Activated naive CD4-positive, alpha-beta T cell treated with anti-CD3 and anti-CD28 coated beads, Interleukin-2, amount 50 U/mL, for 24 hours (primary cell): ENCODE data around the gene MTR.
"Not testable (repeated sequence)": the region's sequence is repeated elsewhere in the genome, so short reads cannot be mapped to it uniquely, and the experiment has no call there.

Experiments
- H3K27ac Mint-ChIP-seq: one replicate; pipeline ENCODE4 v1.8.0; 2021; ENCODE audit warnings: mild to moderate bottlenecking, mixed read lengths
- H3K27me3 Mint-ChIP-seq: one replicate; pipeline ENCODE4 v1.8.0; 2021; ENCODE audit warnings: mixed read lengths
- H3K36me3 Mint-ChIP-seq: one replicate; pipeline ENCODE4 v1.8.0; 2021; ENCODE audit warnings: mixed read lengths
- H3K4me1 Mint-ChIP-seq: one replicate; pipeline ENCODE4 v1.8.0; 2021; ENCODE audit warnings: mixed read lengths
- H3K4me3 Mint-ChIP-seq: one replicate; pipeline ENCODE4 v1.8.0; 2021; ENCODE audit warnings: mild to moderate bottlenecking, mixed read lengths
- H3K9me3 Mint-ChIP-seq: one replicate; pipeline ENCODE4 v1.8.0; 2021; ENCODE audit warnings: mixed read lengths

Gene MTR

DNA sequence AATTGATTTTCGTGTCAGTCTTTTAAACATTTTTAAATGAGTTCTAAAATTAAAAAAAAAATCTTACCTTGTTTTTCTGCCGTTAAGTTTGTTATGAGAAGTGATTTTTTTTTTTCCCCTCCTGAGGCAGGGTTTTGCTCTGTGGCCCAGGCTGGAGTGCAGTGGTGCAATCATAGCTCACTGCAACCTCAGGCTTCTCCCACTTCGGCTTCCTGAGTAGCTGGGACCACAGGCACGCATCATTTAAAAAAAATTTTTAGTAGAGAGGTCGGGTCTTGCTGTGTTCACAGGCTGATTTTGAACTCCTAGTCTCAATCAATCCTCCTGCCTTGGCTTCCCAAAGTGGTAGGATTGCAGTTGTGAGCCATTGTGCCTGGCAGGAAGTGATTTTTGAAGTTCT, 41.1 kb downstream of the MTR start:
- Mint-ChIP-seq H3K4me1 (no peaks in the 10 kb centered on the region), H3K36me3 (peaks cover 29% of the 10 kb centered on the region), H3K9me3 (no peaks in the 10 kb centered on the region)

DNA sequence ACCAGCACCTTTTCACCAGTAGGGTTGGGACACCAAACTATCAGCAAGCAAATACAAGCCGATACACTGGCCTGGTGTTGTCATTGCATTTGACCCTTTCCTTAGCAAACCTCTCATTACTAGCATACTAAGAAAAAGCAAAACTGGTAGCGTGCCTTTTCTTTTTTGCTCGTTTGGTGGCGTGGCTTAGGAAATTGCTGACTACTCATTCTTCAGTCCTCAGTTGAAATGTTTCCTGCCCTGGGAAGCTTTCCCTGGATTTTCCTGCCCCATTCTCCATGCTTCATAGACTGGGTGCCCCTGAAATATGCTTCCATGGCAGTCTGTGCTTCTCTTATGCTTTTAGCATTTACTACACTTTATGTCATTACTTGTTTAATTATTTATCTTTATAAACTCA, 42.0 kb downstream of the MTR start:
- peaks cover 29% of the 10 kb centered on the region for H3K36me3 Mint-ChIP-seq
- H3K4me1 Mint-ChIP-seq, result no peaks in the 10 kb centered on the region
- H3K27ac Mint-ChIP-seq, result no peak overlapping the region
- no peak overlapping the region for H3K4me3 Mint-ChIP-seq
- no peaks in the 10 kb centered on the region for H3K27me3 Mint-ChIP-seq
- no peaks in the 10 kb centered on the region for H3K9me3 Mint-ChIP-seq

More for the DNA sequence above, 41.1 kb downstream of the MTR start:
- Mint-ChIP-seq H3K27me3 (no peaks in the 10 kb centered on the region), H3K4me3 (no peak overlapping the region), H3K27ac (no peak overlapping the region)

DNA sequence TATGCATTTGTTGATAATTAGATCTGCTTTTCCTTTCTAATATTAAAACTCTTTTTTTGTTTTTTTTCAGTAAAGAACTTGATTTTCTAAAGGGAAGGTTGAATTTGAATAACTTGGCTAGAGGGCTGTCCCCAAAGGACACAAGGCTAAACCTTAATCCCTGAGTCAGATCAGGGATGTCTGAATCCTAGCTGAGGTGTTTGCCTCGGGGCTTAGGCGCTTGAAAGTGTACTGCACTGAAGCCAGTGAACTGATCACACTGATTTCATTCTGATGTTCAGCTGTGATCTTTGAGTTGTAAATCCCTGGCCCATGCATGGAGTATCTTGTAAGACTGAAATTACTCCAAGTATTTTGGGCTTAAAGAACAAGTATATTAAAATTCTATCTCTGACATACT, 42.8 kb downstream of the MTR start:
- no peak overlapping the region for H3K27ac Mint-ChIP-seq
- no peaks in the 10 kb centered on the region for H3K27me3 Mint-ChIP-seq
- no peaks in the 10 kb centered on the region for H3K4me1 Mint-ChIP-seq
- H3K36me3 Mint-ChIP-seq, result peaks cover 29% of the 10 kb centered on the region
- no peaks in the 10 kb centered on the region for H3K9me3 Mint-ChIP-seq
- H3K4me3 Mint-ChIP-seq, result no peak overlapping the region

DNA sequence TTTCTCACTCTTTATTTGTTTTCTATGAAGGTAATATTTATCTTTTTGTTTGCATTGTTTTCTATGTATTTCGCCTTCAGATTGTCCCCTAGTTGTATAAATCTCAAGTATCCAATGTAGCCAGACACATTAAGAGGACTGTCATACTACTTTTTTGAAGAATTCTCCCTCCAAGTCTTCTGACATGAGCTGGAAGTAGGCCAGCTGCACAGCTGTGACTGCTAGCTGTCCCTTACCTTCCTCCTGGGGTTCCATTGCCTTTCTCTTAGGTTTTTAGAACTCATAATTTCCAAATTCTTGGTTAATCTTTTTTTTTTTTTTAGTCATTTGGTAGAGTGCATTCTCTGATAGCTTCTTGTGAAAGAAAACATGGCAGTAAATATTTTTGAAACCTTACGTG, 46.2 kb downstream of the MTR start:
- peaks cover 17% of the 10 kb centered on the region for H3K36me3 Mint-ChIP-seq
- H3K27ac Mint-ChIP-seq, result no peak overlapping the region
- H3K9me3 Mint-ChIP-seq, result no peaks in the 10 kb centered on the region
- H3K4me3 Mint-ChIP-seq, result no peak overlapping the region
- H3K27me3 Mint-ChIP-seq, result no peaks in the 10 kb centered on the region
- H3K4me1 Mint-ChIP-seq, result no peaks in the 10 kb centered on the region

DNA sequence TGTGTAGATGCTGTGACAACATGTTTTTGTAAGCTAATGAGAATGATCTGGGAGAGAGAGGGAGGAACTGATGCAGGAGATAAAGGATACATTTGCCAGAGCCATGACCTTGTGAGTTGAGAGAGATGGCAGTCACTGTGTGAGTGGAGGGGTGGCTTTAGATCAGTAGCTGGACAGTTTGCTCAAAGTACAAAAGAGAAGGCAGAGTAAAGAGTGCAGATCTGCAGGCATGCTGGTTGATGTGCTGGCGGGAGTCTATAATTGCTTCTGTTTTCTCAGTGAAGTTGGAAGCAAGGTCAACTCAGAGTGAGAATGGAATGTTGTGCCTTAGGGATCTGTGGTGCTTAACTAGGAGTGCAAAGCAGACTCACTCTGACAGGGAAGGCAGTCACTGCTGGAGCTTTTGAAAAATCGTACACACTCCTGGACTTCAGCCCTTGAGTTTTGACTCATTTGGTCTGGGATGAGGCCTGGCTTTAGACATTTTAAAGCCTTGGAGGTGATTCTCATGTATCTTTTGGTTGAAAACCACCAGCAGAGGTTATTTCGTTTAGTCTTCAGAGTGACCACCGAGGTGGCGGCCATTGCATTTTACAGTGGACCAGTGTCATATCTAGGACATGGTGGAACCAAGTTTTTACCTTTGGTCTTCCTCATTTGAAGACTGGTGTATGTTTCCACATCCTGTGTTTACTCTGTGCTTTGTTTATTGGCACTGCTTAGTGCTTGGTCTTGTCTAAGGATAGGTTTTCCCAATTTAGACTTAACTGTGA, 49.6 kb downstream of the MTR start:
- Mint-ChIP-seq H3K36me3 (peaks cover 18% of the 10 kb centered on the region), H3K4me3 (no peak overlapping the region), H3K27ac (no peak overlapping the region), H3K9me3 (no peaks in the 10 kb centered on the region), H3K4me1 (peaks cover 13% of the 10 kb centered on the region), H3K27me3 (no peaks in the 10 kb centered on the region)

DNA sequence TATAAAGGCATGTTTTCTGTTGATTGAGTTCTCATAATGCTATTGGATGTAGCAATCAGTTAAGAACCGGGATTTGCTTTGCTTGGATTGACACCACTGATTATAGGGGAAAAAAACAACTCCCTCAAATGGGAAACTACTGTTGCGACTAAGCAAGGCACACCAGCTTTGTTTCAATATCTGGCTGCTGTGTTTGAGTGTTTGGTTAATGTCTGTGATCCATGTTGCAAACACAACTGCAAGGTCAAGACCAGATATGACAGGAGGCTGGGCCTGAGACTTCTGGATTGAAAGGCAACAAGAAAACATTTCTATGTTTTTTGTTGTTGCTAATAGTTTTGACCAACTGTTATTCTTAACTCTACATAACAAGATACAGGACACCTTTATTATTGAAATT, 50.7 kb downstream of the MTR start:
- Mint-ChIP-seq H3K9me3 (no peaks in the 10 kb centered on the region), H3K4me3 (no peak overlapping the region), H3K27me3 (no peaks in the 10 kb centered on the region), H3K27ac (no peak overlapping the region), H3K36me3 (peaks cover 18% of the 10 kb centered on the region), H3K4me1 (peaks cover 13% of the 10 kb centered on the region)

DNA sequence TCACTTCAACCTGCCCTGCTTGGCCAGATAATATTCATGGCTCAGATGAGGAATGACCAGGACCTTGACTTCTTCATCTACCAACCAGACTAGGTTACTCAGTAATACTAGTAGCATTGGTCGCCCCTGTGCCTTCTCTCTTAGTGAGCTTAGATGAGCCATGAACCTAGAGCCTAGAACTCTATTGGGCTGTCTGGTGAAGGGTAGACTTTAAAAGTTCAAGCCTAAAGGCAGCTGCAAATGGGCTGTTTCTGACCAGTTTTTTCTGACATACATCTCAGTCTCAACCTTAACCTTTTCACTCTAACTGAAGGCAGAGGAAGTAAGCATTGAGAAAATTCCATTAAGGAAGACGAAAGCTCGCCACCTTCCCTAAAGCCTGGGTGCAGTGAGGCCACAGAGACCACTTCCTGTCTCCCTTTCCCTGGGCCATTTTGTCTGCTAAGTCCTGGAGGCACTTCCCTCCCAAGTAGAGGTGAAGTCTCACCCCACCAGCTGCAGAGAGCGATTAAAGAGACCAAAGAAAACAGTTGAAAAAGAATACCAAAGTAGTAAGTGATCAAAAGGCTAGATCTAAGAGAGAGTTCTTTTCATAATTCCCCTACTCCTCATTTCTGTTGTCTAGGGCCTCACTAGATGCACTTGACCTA, 53.3 kb downstream of the MTR start:
- Mint-ChIP-seq H3K9me3 (no peaks in the 10 kb centered on the region), H3K27ac (peak overlapping the region; percentile 60)

DNA sequence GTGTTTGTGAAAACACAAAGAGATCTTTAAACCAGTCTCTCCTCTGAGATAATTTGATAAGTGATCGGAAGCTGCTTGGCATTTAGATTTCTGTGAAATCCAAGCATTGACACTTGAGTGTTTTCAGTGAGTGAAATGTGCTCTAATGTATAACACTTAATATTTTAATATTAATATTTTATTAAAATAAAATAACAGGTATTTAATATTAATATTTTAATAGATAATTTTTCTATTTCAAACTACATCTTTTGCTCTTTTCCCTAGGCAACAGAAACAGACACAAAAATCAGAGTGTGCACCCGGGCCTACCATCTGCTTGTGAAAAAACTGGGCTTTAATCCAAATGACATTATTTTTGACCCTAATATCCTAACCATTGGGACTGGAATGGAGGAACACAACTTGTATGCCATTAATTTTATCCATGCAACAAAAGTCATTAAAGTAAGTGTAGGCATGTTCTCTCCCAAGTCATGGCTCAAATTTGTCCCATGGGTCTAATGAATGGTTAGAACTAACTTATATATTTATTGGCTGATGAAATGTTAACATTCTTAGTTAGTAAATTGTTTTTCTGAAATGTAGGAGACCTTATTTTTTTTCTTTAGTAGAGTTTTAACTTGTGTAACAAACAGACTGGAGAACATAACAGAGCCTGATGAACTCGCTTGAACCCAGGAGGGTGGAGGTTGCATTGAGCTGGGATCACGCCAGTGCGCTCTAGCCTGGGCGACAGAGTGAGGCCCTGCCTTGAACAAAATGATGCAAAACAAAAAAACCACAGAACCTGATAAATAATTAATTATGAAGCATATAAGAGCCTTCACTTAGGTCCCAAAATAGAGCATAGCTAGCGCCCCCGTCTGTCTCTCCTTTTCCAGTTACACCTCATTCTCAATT, 55.2 kb downstream of the MTR start:
- Mint-ChIP-seq H3K27me3 (no peaks in the 10 kb centered on the region), H3K36me3 (peaks cover 11% of the 10 kb centered on the region), H3K27ac (no peak overlapping the region), H3K4me3 (no peak overlapping the region), H3K4me1 (peaks cover 13% of the 10 kb centered on the region), H3K9me3 (no peaks in the 10 kb centered on the region)

More for the DNA sequence above, 53.3 kb downstream of the MTR start:
- Mint-ChIP-seq H3K36me3 (peaks cover 11% of the 10 kb centered on the region), H3K4me3 (no peak overlapping the region), H3K27me3 (no peaks in the 10 kb centered on the region), H3K4me1 (peaks cover 13% of the 10 kb centered on the region)

DNA sequence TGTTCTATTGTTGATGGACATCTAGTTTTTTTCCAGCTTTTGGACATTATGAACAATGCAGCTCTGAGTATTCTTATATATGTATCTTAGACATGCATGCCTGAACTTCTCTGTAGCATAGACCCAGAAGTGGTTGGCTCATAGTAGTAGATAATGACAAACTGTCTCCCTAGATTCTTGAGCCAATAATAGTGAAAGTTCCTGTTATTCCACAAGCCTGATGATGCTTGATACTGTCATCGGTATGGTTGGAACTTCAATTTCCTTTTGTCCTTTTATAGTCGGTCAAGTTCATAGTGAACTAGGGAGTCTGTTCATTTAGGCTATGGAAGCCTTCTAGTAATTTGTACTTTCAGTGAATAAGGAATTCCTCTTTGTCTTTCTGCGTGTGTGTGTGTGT, 56.8 kb downstream of the MTR start:
- peaks cover 13% of the 10 kb centered on the region for H3K4me1 Mint-ChIP-seq
- H3K27ac Mint-ChIP-seq, result no peak overlapping the region
- no peak overlapping the region for H3K4me3 Mint-ChIP-seq
- peaks cover 21% of the 10 kb centered on the region for H3K36me3 Mint-ChIP-seq
- H3K27me3 Mint-ChIP-seq, result no peaks in the 10 kb centered on the region
- H3K9me3 Mint-ChIP-seq, result no peaks in the 10 kb centered on the region

DNA sequence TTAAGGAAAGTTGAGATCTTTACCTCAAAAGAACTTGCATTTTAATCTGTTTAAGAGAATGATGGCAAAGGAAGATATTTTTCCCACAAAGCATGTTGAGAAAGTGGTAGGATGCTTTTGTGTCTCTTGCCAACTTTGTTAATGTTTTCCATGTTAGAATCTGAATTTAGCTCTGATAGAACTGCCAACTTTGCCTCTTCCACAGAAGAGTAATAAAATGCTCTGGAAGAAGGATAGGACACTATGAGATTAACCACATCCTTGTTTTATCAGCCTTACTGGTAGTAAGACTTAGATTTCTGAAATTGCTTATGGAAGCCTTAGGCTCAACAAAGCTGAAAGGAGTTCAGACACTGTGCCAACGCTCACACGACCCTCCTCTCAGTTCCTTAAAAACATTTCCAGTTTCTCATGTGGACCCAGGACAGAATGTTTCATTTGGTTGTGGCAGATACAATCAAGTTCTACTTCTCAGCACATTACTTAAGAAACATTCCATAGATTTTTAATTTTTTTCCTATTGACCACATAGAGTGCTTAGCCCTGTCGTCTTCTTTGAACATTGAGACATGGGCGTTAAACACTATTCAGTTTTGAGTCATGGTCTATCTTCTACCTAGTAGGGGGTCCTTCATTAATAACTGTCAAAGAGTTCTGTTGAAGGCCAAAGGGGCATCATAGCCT, 59.0 kb downstream of the MTR start:
- Mint-ChIP-seq H3K27me3 (no peaks in the 10 kb centered on the region), H3K9me3 (no peaks in the 10 kb centered on the region), H3K4me3 (no peak overlapping the region), H3K4me1 (peaks cover 4% of the 10 kb centered on the region), H3K27ac (no peak overlapping the region), H3K36me3 (peaks cover 36% of the 10 kb centered on the region)

DNA sequence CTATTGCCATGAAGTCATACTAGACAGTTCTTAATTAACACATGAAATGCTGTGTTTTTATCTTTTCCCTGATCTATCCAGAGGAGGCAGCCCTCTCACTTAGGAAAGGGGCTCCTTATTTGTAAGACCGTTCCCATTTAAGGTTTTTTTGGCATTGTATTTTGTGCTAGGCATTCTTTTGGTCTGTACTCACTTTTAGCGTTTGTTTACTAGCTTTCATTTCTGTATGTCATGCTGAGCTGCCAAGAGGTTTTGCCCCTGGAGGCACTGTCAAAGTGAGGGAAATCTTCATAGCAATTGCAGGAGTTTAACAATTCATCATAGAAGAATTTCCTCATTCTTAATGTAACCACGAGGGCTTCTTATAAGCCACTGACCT, 59.5 kb downstream of the MTR start:
- no peaks in the 10 kb centered on the region for H3K27me3 Mint-ChIP-seq
- H3K4me1 Mint-ChIP-seq, result peaks cover 8% of the 10 kb centered on the region
- no peaks in the 10 kb centered on the region for H3K9me3 Mint-ChIP-seq
- no peak overlapping the region for H3K4me3 Mint-ChIP-seq
- H3K36me3 Mint-ChIP-seq, result peaks cover 40% of the 10 kb centered on the region
- H3K27ac Mint-ChIP-seq, result no peak overlapping the region

DNA sequence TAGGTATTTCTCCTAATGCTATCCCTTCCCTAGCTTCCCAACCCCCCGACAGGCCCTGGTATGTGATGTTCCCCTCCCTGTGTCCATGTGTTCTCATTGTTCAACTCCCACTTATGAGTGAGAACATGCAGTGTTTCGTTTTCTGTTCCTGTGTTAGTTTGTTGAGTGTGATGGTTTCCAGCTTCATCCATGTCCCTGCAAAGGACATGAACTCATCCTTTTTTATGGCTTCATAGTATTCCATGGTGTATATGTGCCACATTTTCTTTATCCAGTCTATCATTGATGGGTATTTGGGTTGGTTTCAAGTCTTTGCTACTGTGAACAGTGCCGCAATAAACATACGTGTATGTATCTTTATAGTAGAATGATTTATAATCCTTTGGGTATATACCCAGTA, 61.6 kb downstream of the MTR start:
- H3K9me3 Mint-ChIP-seq, H3K27me3 Mint-ChIP-seq, H3K27ac Mint-ChIP-seq, H3K4me3 Mint-ChIP-seq: not testable (repeated sequence)
- Mint-ChIP-seq H3K36me3 (peaks cover 48% of the 10 kb centered on the region), H3K4me1 (peaks cover 20% of the 10 kb centered on the region)

DNA sequence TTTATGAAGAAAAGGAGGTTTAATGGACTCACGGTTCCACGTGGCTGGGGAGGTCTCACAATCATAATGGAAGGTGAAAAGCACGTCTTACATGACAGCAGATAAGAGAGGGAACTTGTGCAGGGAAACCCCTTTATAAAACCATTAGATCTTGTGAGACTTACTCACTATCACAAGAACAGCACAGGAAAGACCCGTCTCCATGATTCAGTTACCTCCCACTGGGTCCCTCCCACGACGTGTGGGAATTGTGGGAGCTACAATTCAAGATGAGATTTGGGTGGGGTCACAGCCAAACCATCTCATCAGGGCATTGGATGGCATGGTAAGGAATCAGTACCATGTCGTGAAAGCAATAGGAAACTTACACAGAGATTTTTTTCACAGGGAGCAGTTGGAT, 63.1 kb downstream of the MTR start:
- Mint-ChIP-seq H3K9me3 (no peaks in the 10 kb centered on the region), H3K4me1 (peaks cover 32% of the 10 kb centered on the region), H3K36me3 (peaks cover 52% of the 10 kb centered on the region), H3K4me3 (no peak overlapping the region), H3K27me3 (no peaks in the 10 kb centered on the region), H3K27ac (no peak overlapping the region)

DNA sequence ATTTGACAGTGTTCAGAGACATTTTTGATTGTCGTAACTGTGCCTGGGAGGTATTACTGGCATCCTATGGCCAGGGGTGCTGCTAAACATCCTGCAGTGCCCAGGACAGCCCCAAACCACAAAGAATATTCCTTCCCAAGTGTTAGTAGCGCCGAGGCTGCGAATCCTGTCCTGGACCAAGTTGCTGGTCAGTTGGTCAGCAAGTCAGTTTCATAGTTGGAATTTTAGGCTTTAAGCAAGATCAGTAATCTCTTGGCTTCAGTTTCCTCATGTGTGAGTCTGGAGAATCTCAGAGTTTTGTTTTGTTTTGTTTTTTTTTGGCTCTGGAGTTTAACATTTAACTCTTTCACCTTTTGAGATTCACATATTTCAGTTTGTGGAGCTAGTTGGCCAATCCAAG, 65.0 kb downstream of the MTR start:
- no peaks in the 10 kb centered on the region for H3K9me3 Mint-ChIP-seq
- no peak overlapping the region for H3K27ac Mint-ChIP-seq
- peaks cover 35% of the 10 kb centered on the region for H3K4me1 Mint-ChIP-seq
- no peaks in the 10 kb centered on the region for H3K27me3 Mint-ChIP-seq
- H3K4me3 Mint-ChIP-seq, result no peak overlapping the region
- peaks cover 52% of the 10 kb centered on the region for H3K36me3 Mint-ChIP-seq

DNA sequence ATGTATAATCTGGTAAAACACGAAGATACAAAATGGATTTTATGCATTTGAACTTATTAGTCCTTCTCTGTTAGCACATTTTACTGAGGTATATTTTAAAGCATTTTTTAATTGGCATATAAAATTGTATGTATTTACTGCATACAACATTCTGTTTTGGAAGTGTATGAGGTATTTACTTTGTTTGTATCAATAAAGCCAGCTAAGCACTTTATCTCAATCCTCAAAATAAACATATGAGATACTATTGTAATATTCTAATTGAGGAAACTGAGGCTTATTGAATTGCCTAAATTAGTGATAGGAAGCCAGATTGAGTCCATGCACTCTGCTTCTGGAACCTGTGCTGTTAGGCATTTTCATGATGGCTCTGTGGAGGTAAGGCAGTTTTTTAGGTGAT, 65.6 kb downstream of the MTR start:
- Mint-ChIP-seq H3K4me3 (no peak overlapping the region), H3K9me3 (no peaks in the 10 kb centered on the region), H3K27ac (no peak overlapping the region), H3K27me3 (no peaks in the 10 kb centered on the region), H3K4me1 (peaks cover 35% of the 10 kb centered on the region), H3K36me3 (peaks cover 52% of the 10 kb centered on the region)
